H1 (cell line): ENCODE data around the gene SH3PXD2A. TPM values are rescaled to one million over a fixed set of nuclear protein-coding genes. Genes with fewer than 3 reads are reported as not detected.

Experiments used
- CEBPB ChIP-seq: IDR thresholded peaks from 2 replicates; pipeline ENCODE4 v1.6.1; 2012; ENCODE audit warnings: low read depth, low read length
- CHD7 ChIP-seq: fragments of 300-600 bp; sonication (generic); IDR thresholded peaks from 2 replicates; pipeline ENCODE4 v1.7.1; 2012; ENCODE audit warnings: low read length, moderate library complexity, mild to moderate bottlenecking, inconsistent platforms; ENCODE audit not compliant: insufficient replicate concordance
- polyA plus RNA-seq, 7 experiments: library from polyadenylated mRNA; depleted of rRNA in 3 of 7; stranded (reverse) in 5 of 7; unstranded in 2 of 7; fragments of >200 nt in 5 of 7; fragments of 200-250 nt in 2 of 7; gene quantifications; 1 replicate in 5 of 7; 2 replicates in 1 of 7; 4 replicates in 1 of 7; pipeline versions ENCODE4 v1.2.1 to v1.2.3, GENCODE V29; 2011 to 2013; ENCODE audit warnings: missing spikeins in 2 of 7, mixed read lengths in 2 of 7
- total RNA-seq: library from RNA; stranded (reverse); fragmentation: NEBNext Ultra II Directional; extraction: Animal tissue kit (Norgen Biotek cat#: 25700); gene quantifications from 2 replicates; pipeline ENCODE4 v1.2.1, GENCODE V29; 2021

Gene SH3PXD2A
- total and polyA plus RNA-seq, 2 of the 8 experiments (the other 6 are each of a cell fraction or from before 2014, with no cell fraction given): 5.4 to 16.3 TPM

- TF ChIP-seq CHD7 (no peak), CEBPB (no peak)
- TF ChIP-seq, all 59 proteins: peak for 0
Observed at GRCh38 chr10:103792547-103792946, 62.8 kb downstream of the SH3PXD2A start (continued).
